Lung (tissue), 12 donors: ENCODE measurements around the gene DOC2A. TPM values are rescaled to one million over a fixed set of nuclear protein-coding genes. Genes with fewer than 3 reads are reported as not detected.

Experiments
- ATAC-seq: fragments of 200-7000 bp; cut with Tn5 transposase; one replicate; pipeline ENCODE4 v1.9.1; 2020; ENCODE audit warnings: moderate number of reproducible peaks; ENCODE audit not compliant: insufficient read depth, low FRiP score
- DNase-seq, 3 donors: peaks; one replicate each; pipeline ENCODE4 v3.0.0-alpha.2; 2013 to 2017
- H3K27ac ChIP-seq, 2 donors: one replicate each; pipeline ENCODE4 v1.5.1; 2013; ENCODE audit warnings: mild to moderate bottlenecking in 2 of 2, moderate library complexity in 2 of 2, control low read depth in 1 of 2, inconsistent platforms in 1 of 2, low read depth in 1 of 2, low read length in 1 of 2
- H3K27me3 ChIP-seq, 3 donors: one replicate each; pipeline ENCODE4 v1.5.1; 2013; ENCODE audit warnings: low read length in 2 of 3; ENCODE audit not compliant: control insufficient read depth in 3 of 3, insufficient read depth in 3 of 3
- H3K36me3 ChIP-seq, 4 donors: one replicate each; pipeline ENCODE4 v1.5.1; 2013; ENCODE audit warnings: low read length in 4 of 4, mild to moderate bottlenecking in 1 of 4, moderate library complexity in 1 of 4; ENCODE audit not compliant: control insufficient read depth in 4 of 4, insufficient read depth in 4 of 4
- H3K4me1 ChIP-seq, 5 donors: one replicate each; pipeline ENCODE4 v1.5.1; 2013; ENCODE audit warnings: low read length in 5 of 5, mild to moderate bottlenecking in 2 of 5, moderate library complexity in 1 of 5; ENCODE audit not compliant: control insufficient read depth in 5 of 5, insufficient read depth in 5 of 5
- H3K4me3 ChIP-seq: one replicate; pipeline ENCODE4 v1.5.1; 2013; ENCODE audit warnings: mild to moderate bottlenecking, control low read depth, moderate library complexity
- H3K9ac ChIP-seq, 2 donors: one replicate each; pipeline ENCODE4 v1.5.1; 2013; ENCODE audit warnings: low read length in 2 of 2, control low read depth in 1 of 2; ENCODE audit not compliant: insufficient read depth in 1 of 2
- H3K9me3 ChIP-seq, 4 donors: one replicate each; pipeline ENCODE4 v1.5.1; 2013; ENCODE audit warnings: low read length in 3 of 4, mild to moderate bottlenecking in 1 of 4, moderate library complexity in 1 of 4; ENCODE audit not compliant: control insufficient read depth in 4 of 4, insufficient read depth in 3 of 4
- CTCF ChIP-seq: IDR thresholded peaks from 2 replicates; pipeline ENCODE4 v1.5.1; 2012; ENCODE audit warnings: mild to moderate bottlenecking; ENCODE audit errors: control extremely low read depth, extremely low read depth
- WGBS, 2 donors: extraction: QIAGEN DNeasy Blood & Tissue Kit; methylation state at CpG; one replicate each; pipeline ENCODE4 v1.1.7; 2013; 5-methylcytosine and 5-hydroxymethylcytosine counted together
- polyA plus RNA-seq, 2 donors: library from polyadenylated mRNA; stranded (reverse); fragments of 200-250 nt; gene quantifications; one replicate each; pipeline ENCODE4 v1.2.1, GENCODE V29; 2013
- total RNA-seq, 2 donors: library from RNA; depleted of rRNA in 1 of 2; stranded (reverse); fragments of >200 nt in 1 of 2; gene quantifications; one replicate each; pipeline ENCODE4 v1.2.1, GENCODE V29; 2014 to 2021
- donor health status: control.
- donor health status: control.
- donor health status: Bipolar disorder and iron deficiency.
- donor health status: healthy.
- donor health status: DM: yes; HTN: yes; CAD: no.

DOC2A gene
- total and polyA plus RNA-seq, 4 donors: 1.4 to 8.7 (median 2.7) TPM

- WGBS, 2 donors: 86 to 93% methylated on average over 17 of the region's 17 CpGs
- Histone ChIP-seq H3K4me3 (no peak overlapping the region), H3K27ac (peak overlapping the region in 1 of 2 donors; percentile 9), H3K36me3 (peaks cover 0 to 26% (median 1%) of the 10 kb centered on the region in 4 donors), H3K9ac (no peak overlapping the region), H3K4me1 (no peaks in the 10 kb centered on the region), H3K9me3 (no peaks in the 10 kb centered on the region), H3K27me3 (peaks cover 0 to 2% (median 0%) of the 10 kb centered on the region in 3 donors)
- no peak for ATAC-seq
- TF ChIP-seq CTCF: no peak
- DNase-seq: no peak
Observed at GRCh38 chr16:30003670-30004423, 7.0 kb downstream of the DOC2A start.

GRCh38 chr16:30002614-30003346, 8.0 kb downstream of the DOC2A start:
- H3K36me3 ChIP-seq: peaks cover 0 to 26% (median 1%) of the 10 kb centered on the region in 4 donors

DNA sequence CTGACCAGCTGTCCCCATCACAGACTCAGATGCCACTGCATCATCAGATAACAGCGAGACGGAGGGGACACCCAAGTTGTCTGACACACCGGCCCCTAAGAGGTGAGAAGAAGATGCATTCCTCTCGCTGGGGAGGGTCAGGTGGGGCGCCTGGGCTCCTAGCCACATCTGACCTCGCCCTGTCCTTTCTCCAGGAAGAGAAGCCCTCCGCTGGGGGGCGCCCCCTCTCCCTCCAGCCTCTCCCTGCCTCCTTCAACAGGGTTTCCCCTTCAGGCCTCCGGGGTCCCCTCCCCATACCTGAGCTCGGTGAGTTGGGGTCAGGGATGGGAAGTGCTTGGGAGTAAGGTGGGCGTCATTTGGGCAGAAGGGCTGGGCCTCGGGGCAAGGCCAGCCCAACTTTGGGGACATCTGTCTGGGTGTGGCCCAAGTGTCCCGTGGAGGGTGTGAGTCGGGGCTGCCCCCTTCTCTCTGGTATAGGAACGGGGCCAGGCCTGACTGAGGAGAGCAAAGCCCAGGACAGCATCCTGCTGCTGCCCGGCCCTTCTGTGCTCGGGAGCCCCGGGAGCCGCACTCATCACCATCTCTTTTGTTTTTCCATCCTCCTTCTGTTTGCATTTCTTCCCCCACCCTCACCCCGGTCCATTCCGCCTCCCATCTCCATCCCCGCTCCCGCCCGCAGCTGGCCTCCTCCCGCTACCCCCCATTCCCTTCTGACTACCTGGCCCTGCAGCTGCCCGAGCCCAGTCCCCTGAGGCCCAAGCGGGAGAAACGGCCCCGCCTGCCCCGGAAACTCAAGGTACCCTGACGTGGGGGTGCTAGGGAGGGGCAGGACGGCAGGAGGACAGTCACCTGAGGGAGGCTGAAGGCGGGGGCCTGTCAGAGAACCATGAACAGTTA, 9.8 kb downstream of the DOC2A start:
- no peak overlapping the region for H3K9ac ChIP-seq
- no peak overlapping the region for H3K27ac ChIP-seq
- peaks cover 0 to 26% (median 2%) of the 10 kb centered on the region in 4 donors for H3K36me3 ChIP-seq
- no peak for TF ChIP-seq CTCF
- H3K9me3 ChIP-seq: no peaks in the 10 kb centered on the region
- H3K27me3 ChIP-seq: no peaks in the 10 kb centered on the region
- H3K4me3 ChIP-seq: no peak overlapping the region
- 88% methylated on average over 30 to 33 of the region's 33 CpGs for WGBS, 2 donors
- ATAC-seq: no peak
- no peak for DNase-seq
- H3K4me1 ChIP-seq: peaks cover 0 to 9% (median 0%) of the 10 kb centered on the region in 5 donors

More at GRCh38 chr16:30002614-30003346, 8.0 kb downstream of the DOC2A start:
- Histone ChIP-seq H3K4me3 (no peak overlapping the region), H3K9me3 (no peaks in the 10 kb centered on the region), H3K4me1 (no peaks in the 10 kb centered on the region), H3K27ac (no peak overlapping the region), H3K27me3 (no peaks in the 10 kb centered on the region), H3K9ac (no peak overlapping the region)
- DNase-seq (no peak), ATAC-seq (no peak)
- no peak for TF ChIP-seq CTCF
- WGBS, 2 donors: 85 to 94% methylated on average over 19 of the region's 19 CpGs
